Measurements from ENCODE around the gene STAG3.

GRCh38 chr7:100158229-100159098 lies 19.3 kb upstream of the STAG3 start, which contains the start of gene TRAPPC14:
- no peak for TF ChIP-seq CTCF (IDR thresholded peaks at IDR 0.05)
- peak; percentile 45 for TF ChIP-seq POLR2A (IDR thresholded peaks at IDR 0.05)

Measured in prostate gland (tissue), 2 donors.